Spleen (tissue), 7 donors: ENCODE measurements around the gene TSPYL6.

Source experiments
- CTCF ChIP-seq, 11 experiments: fragments of 200-600 bp in 7 of 11; fragments of 450-650 bp in 4 of 11; sonication (generic) in 4 of 11; IDR thresholded peaks in 8 of 11; conservative IDR thresholded peaks in 3 of 11; 1 replicate in 7 of 11; 2 replicates in 4 of 11; pipeline versions ENCODE4 v1.4.0 to v1.8.0; 2016 to 2021; ENCODE audit warnings: antibody characterized with exemption in 11 of 11, inconsistent platforms in 4 of 11, mild to moderate bottlenecking in 1 of 11
- POLR2AphosphoS5 ChIP-seq, 3 donors: sonication (generic); formaldehyde crosslinking; IDR thresholded peaks; one replicate each; pipeline ENCODE4 v1.5.1; 2017; ENCODE audit warnings: antibody characterized with exemption in 3 of 3
- donor health status: DM: no; HTN: no; CAD: no; lungs with moderate emphysema.
- donor health status: DM: no; HTN: no; CAD: no.
- donor health status: DM: no; HTN: no; CAD: no.

- TF ChIP-seq POLR2AphosphoS5 (IDR thresholded peaks at IDR 0.05) = no peak
- no peak for TF ChIP-seq CTCF (IDR thresholded peaks at IDR 0.05 in 8 of 11, conservative IDR thresholded peaks at IDR 0.05 in 3 of 11)
Measured at GRCh38 chr2:54275541-54275940, 19.5 kb upstream of the TSPYL6 start.
